Activated CD4-positive, alpha-beta T cell treated with anti-CD3 and anti-CD28 coated beads for 48 hours (primary cell): Measurements from ENCODE around the gene IRX6.

Source experiments
- DNase-seq: peaks from one replicate; pipeline ENCODE4 v3.0.0-alpha.2; 2020

IRX6 gene

GRCh38 chr16:55367866-55368603 lies 44.0 kb downstream of the IRX6 start:
- no peak for DNase-seq

- no peak for DNase-seq
These were observed 45.1 kb downstream of the IRX6 start for GRCh38 chr16:55369151-55369550.

- DNase-seq, result peak; percentile 31
These were observed 46.9 kb downstream of the IRX6 start for GRCh38 chr16:55370762-55371482.

GRCh38 chr16:55372792-55373488 lies 48.9 kb downstream of the IRX6 start:
- DNase-seq, result no peak

- DNase-seq, result no peak
These were observed 49.5 kb downstream of the IRX6 start for GRCh38 chr16:55373489-55373832.

GRCh38 chr16:55376045-55376444 lies 52.0 kb downstream of the IRX6 start:
- no peak for DNase-seq

GRCh38 chr16:55376567-55377167 lies 52.7 kb downstream of the IRX6 start:
- no peak for DNase-seq

GRCh38 chr16:55377840-55378239 lies 53.8 kb downstream of the IRX6 start:
- DNase-seq, result no peak

GRCh38 chr16:55378616-55379015 lies 54.6 kb downstream of the IRX6 start:
- no peak for DNase-seq

- no peak for DNase-seq
These were observed 55.4 kb downstream of the IRX6 start for GRCh38 chr16:55379371-55379770.

GRCh38 chr16:55379876-55380390 lies 55.9 kb downstream of the IRX6 start:
- DNase-seq, result no peak
